NOMO-1 treated with dmso at 0.1 percent for 144 hours (cell line): ENCODE data around the gene PRDX6.
"Not testable (repeated sequence)": the region's sequence is repeated elsewhere in the genome, so short reads cannot be mapped to it uniquely, and the experiment has no call there.

ENCODE experiments used
- DNase-seq: peaks from one replicate; lab custom pipeline; 2025; ENCODE audit not compliant: unreplicated experiment; lab: John Stamatoyannopoulos, UW

Gene PRDX6

GRCh38 chr1:173467426-173467825, 9.7 kb upstream of the PRDX6 start:
- DNase-seq: no peak

GRCh38 chr1:173469656-173470055, 7.5 kb upstream of the PRDX6 start:
- no peak for DNase-seq

GRCh38 chr1:173470608-173471007, 6.5 kb upstream of the PRDX6 start:
- DNase-seq: no peak

- no peak for DNase-seq
Measured at GRCh38 chr1:173473599-173474011, 3.5 kb upstream of the PRDX6 start.

- no peak for DNase-seq
Measured at GRCh38 chr1:173474097-173474779, 2.9 kb upstream of the PRDX6 start.

GRCh38 chr1:173474780-173475421, 2.2 kb upstream of the PRDX6 start:
- DNase-seq: not testable (repeated sequence)

- no peak for DNase-seq
Measured at GRCh38 chr1:173475564-173476196, 1.5 kb upstream of the PRDX6 start.

- DNase-seq: no peak
Measured at GRCh38 chr1:173476197-173476664, 904 bp upstream of the PRDX6 start.

GRCh38 chr1:173476665-173477285, 360 bp upstream of the PRDX6 start:
- peak; percentile 89 for DNase-seq

- peak; percentile 2 for DNase-seq
Measured at GRCh38 chr1:173478094-173478674, 1.0 kb downstream of the PRDX6 start.

GRCh38 chr1:173479649-173480048, 2.5 kb downstream of the PRDX6 start:
- DNase-seq: no peak

GRCh38 chr1:173481195-173481772, 4.1 kb downstream of the PRDX6 start:
- no peak for DNase-seq

- no peak for DNase-seq
Measured at GRCh38 chr1:173482683-173483082, 5.5 kb downstream of the PRDX6 start.

GRCh38 chr1:173484276-173484675, 7.1 kb downstream of the PRDX6 start:
- DNase-seq: no peak

GRCh38 chr1:173485401-173485800, 8.3 kb downstream of the PRDX6 start:
- DNase-seq: no peak

- DNase-seq: no peak
Measured at GRCh38 chr1:173488001-173488400, 10.9 kb downstream of the PRDX6 start.

- DNase-seq: no peak
Measured at GRCh38 chr1:173489149-173489600, 12.0 kb downstream of the PRDX6 start.

- DNase-seq: no peak
Measured at GRCh38 chr1:173489929-173490328, 12.8 kb downstream of the PRDX6 start.

GRCh38 chr1:173491508-173491907, 14.4 kb downstream of the PRDX6 start:
- DNase-seq: no peak

- not testable (repeated sequence) for DNase-seq
Measured at GRCh38 chr1:173493125-173493524, 16.0 kb downstream of the PRDX6 start.
